Activated CD4-positive, CD25-positive, alpha-beta regulatory T cell treated with anti-CD3 and anti-CD28 coated beads, Interleukin-2, amount 50 U/mL, for 72 hours (primary cell): Measurements from ENCODE around the gene ZNF488.

ENCODE experiments used
- DNase-seq: peaks from one replicate; pipeline ENCODE4 v3.0.0; 2021

Gene ZNF488

GRCh38 chr10:47381103-47381395 is 3.0 kb downstream of the ZNF488 start:
- no peak for DNase-seq

DNA sequence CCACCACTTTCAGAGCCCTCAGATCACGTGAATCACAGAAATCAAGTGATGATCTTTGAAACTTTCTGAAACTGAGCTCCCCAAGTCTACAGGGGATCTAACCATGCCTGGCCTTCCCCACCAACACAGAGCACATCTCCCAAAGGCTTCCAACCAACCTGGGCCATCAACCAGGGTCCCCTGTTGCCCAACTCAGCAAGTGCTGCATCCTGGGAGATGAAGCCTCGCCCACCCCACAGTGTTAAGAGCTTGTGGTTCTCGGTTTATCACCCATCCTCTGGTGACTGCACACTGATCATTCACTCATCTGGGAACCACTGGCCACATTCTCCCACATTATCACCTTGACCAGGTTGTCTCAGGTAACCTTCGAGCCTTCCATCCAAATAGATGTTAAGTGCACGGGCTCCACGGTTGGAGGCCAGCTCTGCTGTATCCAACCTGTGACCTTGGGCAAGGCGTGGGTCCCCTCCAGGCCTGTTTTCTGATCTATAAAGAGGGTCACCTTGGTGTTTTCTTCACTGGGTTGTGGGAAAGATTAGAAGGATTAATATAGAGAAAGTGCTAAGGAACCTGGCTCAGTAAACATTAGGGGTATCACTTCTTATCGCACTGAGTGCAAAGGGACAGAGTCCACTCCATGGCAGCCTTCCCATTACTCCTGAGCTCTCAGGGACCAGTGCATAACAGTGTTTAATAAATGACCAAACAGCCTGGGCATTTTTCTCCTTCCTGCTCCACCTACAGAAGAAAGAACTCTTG is 3.6 kb downstream of the ZNF488 start:
- DNase-seq: no peak

GRCh38 chr10:47379901-47380300 is 4.2 kb downstream of the ZNF488 start:
- no peak for DNase-seq

DNA sequence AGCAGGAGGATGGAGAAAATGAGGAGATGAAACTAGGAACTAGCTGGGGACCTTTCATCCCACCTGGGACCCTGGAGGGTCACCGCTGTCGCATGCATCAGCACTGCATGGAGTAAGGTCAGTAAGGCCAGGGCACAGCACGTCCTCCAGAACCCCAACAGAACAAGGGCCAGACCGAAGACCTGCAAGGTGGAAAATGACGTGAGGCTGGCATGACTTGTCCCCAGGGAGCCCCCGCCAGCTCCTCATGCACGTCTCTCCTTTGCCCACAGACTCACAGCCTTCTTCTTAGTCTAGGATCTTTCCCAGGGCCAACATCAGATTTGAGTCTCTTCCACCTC is 4.7 kb downstream of the ZNF488 start:
- no peak for DNase-seq

DNA sequence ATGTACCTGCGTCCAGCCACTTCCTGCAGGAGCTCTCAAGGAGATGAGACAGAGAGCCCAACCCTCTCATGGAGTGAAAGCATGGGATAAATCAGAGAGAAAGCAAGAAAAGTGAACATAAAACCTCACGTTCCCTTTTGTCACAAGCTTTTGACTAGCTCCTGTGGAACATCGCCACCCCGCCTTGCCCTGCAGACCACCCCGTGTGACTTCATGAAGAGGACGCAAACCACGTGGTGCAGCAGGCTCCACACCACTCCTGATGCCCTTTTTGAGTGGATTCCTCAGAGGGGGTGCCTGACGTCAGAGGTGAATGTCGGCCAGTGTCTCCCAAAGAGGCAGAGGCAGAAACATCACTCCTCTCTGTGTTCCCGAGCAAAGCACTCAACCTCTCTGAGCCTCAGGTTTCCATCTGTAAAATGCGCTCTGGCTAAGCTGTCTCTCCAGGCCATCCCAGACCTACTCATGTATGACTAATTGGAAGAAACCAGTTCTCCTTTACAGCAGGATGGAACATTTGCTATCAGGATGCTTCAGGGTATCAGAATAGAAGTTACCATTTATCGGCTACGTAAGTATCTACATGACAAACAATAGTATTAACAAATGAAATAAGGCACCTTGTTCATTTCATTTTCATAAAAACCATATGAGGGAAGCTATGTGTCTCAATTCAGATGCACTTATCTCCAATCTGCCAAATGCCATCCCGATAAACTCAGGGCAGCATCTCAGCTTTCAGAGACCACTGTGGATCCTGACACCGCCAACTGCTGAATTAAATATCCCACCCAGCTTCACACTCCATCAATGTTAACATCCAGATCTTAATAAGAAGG is 5.3 kb downstream of the ZNF488 start:
- no peak for DNase-seq

GRCh38 chr10:47378183-47378510 is 5.9 kb downstream of the ZNF488 start:
- no peak for DNase-seq

- DNase-seq: no peak
These were observed 7.4 kb downstream of the ZNF488 start for GRCh38 chr10:47376522-47377220.

- no peak for DNase-seq
These were observed 9.2 kb downstream of the ZNF488 start for GRCh38 chr10:47374611-47375536.

- DNase-seq: no peak
These were observed 11.4 kb downstream of the ZNF488 start for GRCh38 chr10:47372726-47373125.

- DNase-seq: no peak
These were observed 12.2 kb downstream of the ZNF488 start for GRCh38 chr10:47371629-47372485.

DNA sequence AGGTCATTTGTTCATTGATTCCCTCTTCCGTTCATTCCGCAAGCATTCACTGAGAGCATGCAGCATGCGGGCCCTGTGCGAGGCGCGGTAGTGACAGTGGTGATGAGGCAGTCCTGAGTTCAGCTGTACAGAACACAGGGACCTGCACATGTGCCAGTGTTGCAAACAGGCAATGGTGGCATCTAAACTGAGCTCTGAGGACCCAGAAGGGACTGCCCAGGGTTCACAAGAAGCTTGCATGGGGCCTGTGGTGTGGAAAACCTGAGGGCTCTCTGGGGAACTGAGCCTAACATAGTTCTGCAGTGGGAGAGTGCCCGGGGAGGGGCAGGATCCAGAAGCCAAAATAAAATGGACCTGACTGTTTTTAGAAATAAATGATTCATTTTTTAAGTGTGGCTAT is 13.2 kb downstream of the ZNF488 start:
- DNase-seq: no peak

GRCh38 chr10:47370015-47370767 is 13.9 kb downstream of the ZNF488 start:
- DNase-seq: no peak

DNA sequence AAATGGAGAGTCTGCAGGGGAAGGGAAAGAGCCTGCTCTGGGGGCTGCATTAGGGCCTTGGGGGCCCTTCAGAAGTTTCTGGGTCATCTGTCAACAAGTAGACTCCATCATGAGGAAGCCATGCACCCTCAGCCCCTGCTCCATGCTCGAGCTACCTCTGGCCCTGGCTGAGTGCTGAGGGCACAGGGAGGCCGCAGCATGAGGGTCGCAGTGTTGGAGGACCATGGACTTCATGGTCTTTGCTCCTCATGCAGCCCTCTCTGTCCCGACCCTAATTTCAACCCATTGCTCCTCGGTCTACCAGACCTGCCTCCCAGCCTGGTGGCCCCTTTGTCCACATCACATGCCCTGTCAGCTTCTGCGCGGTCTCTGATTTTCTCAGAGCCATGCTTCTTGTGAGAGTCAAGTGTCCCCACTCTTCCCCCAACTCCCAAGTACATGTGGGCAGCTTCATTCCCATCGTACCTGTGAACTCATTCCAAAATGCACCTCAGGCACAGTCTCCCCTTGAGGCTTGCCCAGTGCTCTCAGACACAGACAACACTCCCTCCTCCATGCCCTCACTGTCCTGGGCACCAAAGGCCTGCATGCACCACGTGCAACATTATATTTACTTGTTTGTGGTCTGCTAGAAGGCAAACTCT is 14.7 kb downstream of the ZNF488 start:
- DNase-seq: no peak

DNA sequence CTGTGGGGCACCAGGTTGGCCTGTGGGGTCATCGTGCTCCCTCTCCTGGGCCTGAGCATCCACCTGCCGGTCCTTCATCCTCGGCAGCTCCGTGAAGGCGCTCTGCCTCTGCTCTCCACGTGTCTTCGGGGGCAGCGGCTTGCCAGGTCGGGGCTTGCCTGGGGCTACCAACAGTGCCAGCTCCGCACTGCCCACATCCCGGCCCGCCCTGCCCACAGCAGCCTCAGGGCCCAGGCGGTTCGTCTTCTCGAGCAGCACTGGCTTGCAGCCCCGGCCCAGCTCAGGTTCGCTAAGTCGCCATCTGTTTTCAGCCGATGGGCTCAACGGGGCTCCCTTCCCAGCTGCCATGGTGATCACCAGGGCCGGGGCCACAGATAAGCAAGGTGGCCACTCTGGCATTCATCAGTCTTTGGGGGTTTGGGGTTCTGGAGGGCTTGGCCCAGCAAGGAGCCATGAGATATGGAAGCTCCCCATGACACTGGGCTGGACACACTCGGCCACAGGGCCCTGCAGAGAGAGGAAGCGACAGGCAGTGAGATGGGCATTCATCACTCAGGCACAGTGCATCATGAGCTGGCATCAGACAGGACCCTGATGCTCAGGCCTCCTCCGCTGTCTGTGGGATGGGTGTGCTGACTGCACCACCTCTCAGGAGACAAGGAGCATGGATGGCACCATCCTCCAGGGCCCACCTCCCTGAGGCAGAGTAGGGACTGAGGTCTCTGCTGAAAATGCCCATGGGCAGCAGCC is 15.5 kb downstream of the ZNF488 start:
- no peak for DNase-seq

DNA sequence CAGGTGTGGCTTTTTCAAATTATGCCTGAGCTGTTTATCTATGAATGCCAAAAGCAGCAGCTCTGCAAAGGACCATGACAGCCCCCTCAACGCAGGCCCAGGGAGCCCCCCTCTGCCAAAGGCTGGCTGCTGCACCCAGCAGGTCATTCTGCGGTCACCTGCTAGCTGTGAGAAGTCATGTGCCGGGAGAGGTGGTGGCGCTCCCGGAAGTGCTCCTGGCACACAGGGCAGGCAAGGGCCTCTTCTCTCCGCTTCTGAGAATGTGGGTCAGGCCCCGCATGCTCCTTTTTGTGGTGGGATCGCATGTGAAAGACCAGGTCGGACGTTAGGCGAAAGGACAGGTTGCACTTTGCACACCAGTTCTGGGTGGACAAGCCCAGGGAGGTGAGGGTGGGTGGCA is 16.4 kb downstream of the ZNF488 start:
- DNase-seq: no peak

- no peak for DNase-seq
These were observed 17.2 kb downstream of the ZNF488 start for GRCh38 chr10:47366731-47367460.

GRCh38 chr10:47366181-47366631 is 17.9 kb downstream of the ZNF488 start:
- DNase-seq: no peak

GRCh38 chr10:47365431-47366180 is 18.5 kb downstream of the ZNF488 start:
- no peak for DNase-seq
